ENCODE data around the gene ADGRD1.

Gene ADGRD1

GRCh38 chr12:131190965-131191364, 237.3 kb downstream of the ADGRD1 start:
- no peak for TF ChIP-seq RAD21 (IDR thresholded peaks at IDR 0.05; ENCODE audit: low read depth)
- no peak for TF ChIP-seq YY1 (IDR thresholded peaks at IDR 0.05; ENCODE audit: low read depth)
